ENCODE data around the gene TVP23A.

The TVP23A gene

DNA sequence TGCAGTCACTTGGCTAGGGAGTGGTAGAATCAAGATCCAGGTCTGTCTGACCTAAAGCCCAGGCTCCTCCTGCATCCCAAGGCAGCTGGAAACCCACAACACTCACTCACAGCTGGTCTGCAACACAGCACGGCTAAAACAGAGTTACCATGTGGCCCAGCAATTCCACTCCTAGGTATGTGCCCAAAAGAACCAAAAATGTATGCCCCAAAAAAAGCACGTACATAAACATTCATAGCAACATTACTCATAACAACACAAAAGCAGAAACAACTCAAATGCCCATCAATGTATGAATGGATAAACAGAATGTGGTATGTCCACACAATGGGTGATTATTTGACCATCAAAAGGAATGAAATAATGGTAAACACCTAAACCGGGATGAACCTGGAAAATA is 8.9 kb downstream of the TVP23A start:
- Histone ChIP-seq H3K4me1 (no peaks in the 10 kb centered on the region), H3K27me3 (no peaks in the 10 kb centered on the region), H3K9me3 (no peaks in the 10 kb centered on the region; the same call in 1 of the 2 replicates), H3K4me3 (ENCODE audit: low read depth, low read length) (no peak overlapping the region), H3K36me3 (no peaks in the 10 kb centered on the region)
- DNase-seq: no peak
- TF ChIP-seq, protein P1, sequence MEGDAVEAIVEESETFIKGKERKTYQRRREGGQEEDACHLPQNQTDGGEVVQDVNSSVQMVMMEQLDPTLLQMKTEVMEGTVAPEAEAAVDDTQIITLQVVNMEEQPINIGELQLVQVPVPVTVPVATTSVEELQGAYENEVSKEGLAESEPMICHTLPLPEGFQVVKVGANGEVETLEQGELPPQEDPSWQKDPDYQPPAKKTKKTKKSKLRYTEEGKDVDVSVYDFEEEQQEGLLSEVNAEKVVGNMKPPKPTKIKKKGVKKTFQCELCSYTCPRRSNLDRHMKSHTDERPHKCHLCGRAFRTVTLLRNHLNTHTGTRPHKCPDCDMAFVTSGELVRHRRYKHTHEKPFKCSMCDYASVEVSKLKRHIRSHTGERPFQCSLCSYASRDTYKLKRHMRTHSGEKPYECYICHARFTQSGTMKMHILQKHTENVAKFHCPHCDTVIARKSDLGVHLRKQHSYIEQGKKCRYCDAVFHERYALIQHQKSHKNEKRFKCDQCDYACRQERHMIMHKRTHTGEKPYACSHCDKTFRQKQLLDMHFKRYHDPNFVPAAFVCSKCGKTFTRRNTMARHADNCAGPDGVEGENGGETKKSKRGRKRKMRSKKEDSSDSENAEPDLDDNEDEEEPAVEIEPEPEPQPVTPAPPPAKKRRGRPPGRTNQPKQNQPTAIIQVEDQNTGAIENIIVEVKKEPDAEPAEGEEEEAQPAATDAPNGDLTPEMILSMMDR (IDR thresholded peaks at IDR 0.05; ENCODE audit: low read depth, low read length): no peak

DNA sequence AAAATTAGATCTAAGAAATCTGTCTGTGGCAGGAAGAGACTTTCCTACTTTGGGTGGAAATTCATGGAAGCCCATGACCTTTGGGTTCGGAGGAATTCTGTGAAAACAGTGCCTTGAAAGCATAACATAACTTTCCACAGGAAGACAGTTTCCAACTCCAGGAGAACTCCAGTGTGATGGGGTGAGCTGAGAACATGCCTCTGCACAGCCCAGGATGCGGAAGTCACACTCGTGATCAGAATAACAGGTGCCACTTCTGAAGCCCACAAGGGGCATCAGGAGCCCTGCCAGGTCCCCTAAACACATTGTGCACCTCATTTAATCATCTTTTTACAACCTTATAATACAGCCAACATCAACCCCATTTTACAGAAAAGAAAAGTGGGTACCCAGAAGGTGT is 9.7 kb downstream of the TVP23A start:
- no peaks in the 10 kb centered on the region; the same call in 1 of the 2 replicates for H3K9me3 ChIP-seq

DNA sequence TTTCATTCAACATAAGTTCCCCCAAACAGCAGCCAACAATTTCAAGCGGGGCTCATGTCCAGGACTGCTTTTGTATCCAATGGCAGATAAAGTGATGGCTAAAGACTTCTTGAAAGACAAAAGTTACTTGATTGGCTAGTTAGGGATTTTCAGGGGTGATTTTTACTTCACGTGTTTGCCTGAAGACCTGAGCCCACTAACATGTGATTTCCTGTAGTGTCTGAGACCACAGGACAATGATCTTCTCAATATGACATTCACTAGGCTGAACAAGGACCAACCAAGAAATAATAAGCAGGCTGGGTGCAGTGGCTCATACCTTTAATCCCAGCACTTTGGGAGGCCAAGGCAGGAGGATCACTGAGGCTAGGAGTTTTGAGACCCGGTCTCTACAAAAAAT is 10.4 kb downstream of the TVP23A start:
- H3K9me3 ChIP-seq: no peaks in the 10 kb centered on the region; the same call in 1 of the 2 replicates
- TF ChIP-seq, protein P1 (IDR thresholded peaks at IDR 0.05; ENCODE audit: low read depth, low read length): no peak
- no peaks in the 10 kb centered on the region for H3K4me1 ChIP-seq
- H3K4me3 ChIP-seq (ENCODE audit: low read depth, low read length): no peak overlapping the region
- DNase-seq: no peak
- H3K27me3 ChIP-seq: no peaks in the 10 kb centered on the region
- H3K36me3 ChIP-seq: no peaks in the 10 kb centered on the region

More for the DNA sequence above, 9.7 kb downstream of the TVP23A start:
- DNase-seq: no peak
- no peaks in the 10 kb centered on the region for H3K36me3 ChIP-seq
- TF ChIP-seq, protein P1 (IDR thresholded peaks at IDR 0.05; ENCODE audit: low read depth, low read length): no peak
- H3K27me3 ChIP-seq: no peaks in the 10 kb centered on the region
- no peaks in the 10 kb centered on the region for H3K4me1 ChIP-seq
- H3K4me3 ChIP-seq (ENCODE audit: low read depth, low read length): no peak overlapping the region

DNA sequence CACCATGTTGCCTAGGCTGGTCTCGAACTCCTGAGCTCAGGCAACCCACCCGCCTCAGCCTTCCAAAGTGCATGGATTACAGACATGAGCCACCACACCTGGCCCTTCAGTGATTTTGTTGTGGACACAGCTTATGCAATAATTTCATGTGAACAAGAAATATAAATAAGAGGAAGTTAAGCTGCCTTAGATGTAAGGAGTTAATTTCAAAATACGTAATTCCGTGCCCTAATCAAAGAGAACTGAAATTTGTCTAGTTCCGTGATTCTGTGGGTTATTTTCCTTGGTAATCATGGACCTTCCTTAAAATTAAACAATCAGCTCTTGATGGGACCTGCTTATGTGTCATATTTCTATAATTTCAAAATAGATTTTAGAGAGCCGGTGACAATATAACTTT is 11.9 kb downstream of the TVP23A start:
- no peak for DNase-seq
- TF ChIP-seq, protein P1 (IDR thresholded peaks at IDR 0.05; ENCODE audit: low read depth, low read length): no peak
- no peak overlapping the region for H3K4me3 ChIP-seq (ENCODE audit: low read depth, low read length)
- H3K27me3 ChIP-seq: no peaks in the 10 kb centered on the region
- no peaks in the 10 kb centered on the region for H3K36me3 ChIP-seq
- no peaks in the 10 kb centered on the region; the same call in 1 of the 2 replicates for H3K9me3 ChIP-seq
- H3K4me1 ChIP-seq: no peaks in the 10 kb centered on the region

DNA sequence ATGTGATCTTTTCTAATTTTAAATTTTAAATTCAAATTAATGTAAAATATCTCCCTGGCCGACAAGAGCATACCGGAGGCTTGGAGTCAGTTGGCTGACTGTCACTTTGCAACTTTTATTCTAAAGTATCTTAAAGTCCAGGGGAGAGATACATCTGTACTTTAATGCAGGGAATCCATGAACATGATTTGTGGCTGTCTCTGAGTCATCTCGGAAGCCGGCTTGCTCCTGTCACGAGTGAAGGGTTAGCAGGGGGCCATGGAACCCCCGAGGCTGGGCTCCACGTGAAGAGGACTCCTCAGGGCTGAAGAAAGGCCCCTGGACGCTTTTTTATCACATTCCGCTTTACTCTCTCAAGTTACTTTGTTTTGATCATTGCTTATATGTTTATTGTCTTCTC is 13.3 kb downstream of the TVP23A start:
- no peak for DNase-seq
- Histone ChIP-seq H3K36me3 (no peaks in the 10 kb centered on the region), H3K4me1 (no peaks in the 10 kb centered on the region)

DNA sequence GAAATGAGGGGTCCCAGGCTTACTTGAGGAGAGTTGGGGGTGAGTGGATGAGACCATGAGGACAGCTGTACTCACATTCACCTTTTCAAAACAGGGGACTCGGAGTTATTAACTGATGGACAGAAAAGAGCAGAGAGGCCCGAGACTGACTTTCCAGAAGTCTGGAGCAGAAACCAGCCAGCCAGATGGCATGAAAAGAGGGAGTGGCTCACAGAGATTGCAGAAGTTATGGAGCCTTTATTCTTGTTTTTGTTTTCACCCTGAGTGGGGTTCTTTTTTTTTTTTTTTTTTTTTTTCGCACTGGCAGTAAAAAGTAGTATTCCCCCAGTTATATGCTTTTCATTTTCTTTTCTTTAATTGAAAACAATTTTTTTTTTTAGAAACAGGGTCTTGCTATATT is 18.9 kb downstream of the TVP23A start:
- TF ChIP-seq, protein P1 (IDR thresholded peaks at IDR 0.05; ENCODE audit: low read depth, low read length): no peak
- H3K9me3 ChIP-seq: no peaks in the 10 kb centered on the region
- DNase-seq: no peak
- no peak overlapping the region for H3K4me3 ChIP-seq (ENCODE audit: low read depth, low read length)
- H3K27me3 ChIP-seq: no peaks in the 10 kb centered on the region
- no peaks in the 10 kb centered on the region for H3K36me3 ChIP-seq
- H3K4me1 ChIP-seq: no peaks in the 10 kb centered on the region

More for the DNA sequence above, 13.3 kb downstream of the TVP23A start:
- H3K27me3 ChIP-seq: no peaks in the 10 kb centered on the region
- TF ChIP-seq, protein P1 (IDR thresholded peaks at IDR 0.05; ENCODE audit: low read depth, low read length): no peak
- H3K4me3 ChIP-seq (ENCODE audit: low read depth, low read length): no peak overlapping the region
- no peaks in the 10 kb centered on the region; the same call in 1 of the 2 replicates for H3K9me3 ChIP-seq
